B cell (primary cell): ENCODE results near the gene STS.

ENCODE experiments used
- EZH2 ChIP-seq: IDR thresholded peaks from 2 replicates; pipeline ENCODE4 v1.6.1; 2012; ENCODE audit warnings: borderline replicate concordance, low read depth, mild to moderate bottlenecking, moderate library complexity, low read length; ENCODE audit not compliant: insufficient read depth, poor library complexity, severe bottlenecking
- TF ChIP-seq, protein P1 (sequence below): fragments of 200-600 bp; IDR thresholded peaks from one replicate; pipeline ENCODE4 v1.8.0; 2022; ENCODE audit warnings: antibody characterized with exemption, mild to moderate bottlenecking

GRCh38 chrX:7127056-7127455 is 20.5 kb upstream of the STS start:
- no peak for TF ChIP-seq EZH2
- TF ChIP-seq, protein P1, sequence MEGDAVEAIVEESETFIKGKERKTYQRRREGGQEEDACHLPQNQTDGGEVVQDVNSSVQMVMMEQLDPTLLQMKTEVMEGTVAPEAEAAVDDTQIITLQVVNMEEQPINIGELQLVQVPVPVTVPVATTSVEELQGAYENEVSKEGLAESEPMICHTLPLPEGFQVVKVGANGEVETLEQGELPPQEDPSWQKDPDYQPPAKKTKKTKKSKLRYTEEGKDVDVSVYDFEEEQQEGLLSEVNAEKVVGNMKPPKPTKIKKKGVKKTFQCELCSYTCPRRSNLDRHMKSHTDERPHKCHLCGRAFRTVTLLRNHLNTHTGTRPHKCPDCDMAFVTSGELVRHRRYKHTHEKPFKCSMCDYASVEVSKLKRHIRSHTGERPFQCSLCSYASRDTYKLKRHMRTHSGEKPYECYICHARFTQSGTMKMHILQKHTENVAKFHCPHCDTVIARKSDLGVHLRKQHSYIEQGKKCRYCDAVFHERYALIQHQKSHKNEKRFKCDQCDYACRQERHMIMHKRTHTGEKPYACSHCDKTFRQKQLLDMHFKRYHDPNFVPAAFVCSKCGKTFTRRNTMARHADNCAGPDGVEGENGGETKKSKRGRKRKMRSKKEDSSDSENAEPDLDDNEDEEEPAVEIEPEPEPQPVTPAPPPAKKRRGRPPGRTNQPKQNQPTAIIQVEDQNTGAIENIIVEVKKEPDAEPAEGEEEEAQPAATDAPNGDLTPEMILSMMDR, result no peak
